Endometrium (tissue), 2 donors: ENCODE results near the gene DERL2.

ENCODE experiments used
- FAIRE-seq: peaks from 2 replicates; lab custom pipeline; 2012; peaks lifted over from hg19 to GRCh38; lab: Jason Lieb, UNC
- donor health status: control.
- donor health status: control.

DERL2 gene

GRCh38 chr17:5501685-5502084 lies 15.7 kb upstream of the DERL2 start:
- FAIRE-seq, result no peak

GRCh38 chr17:5500589-5501391 lies 14.8 kb upstream of the DERL2 start:
- no peak for FAIRE-seq

- no peak for FAIRE-seq
Observed at GRCh38 chr17:5500247-5500588, 14.2 kb upstream of the DERL2 start.

GRCh38 chr17:5499476-5500231 lies 13.7 kb upstream of the DERL2 start:
- no peak for FAIRE-seq

GRCh38 chr17:5492970-5493369 lies 7.0 kb upstream of the DERL2 start:
- no peak for FAIRE-seq

GRCh38 chr17:5488752-5489151 lies 2.8 kb upstream of the DERL2 start:
- no peak for FAIRE-seq

GRCh38 chr17:5486206-5487124 lies 487 bp upstream of the DERL2 start, which contains the start of gene MIS12:
TSS of gene MIS12 (plus strand) at chr17:5486566. CDS start at chr17:5488863, 2,297 bp downstream.
- FAIRE-seq, result peak; percentile 71

- FAIRE-seq, result no peak
Observed at GRCh38 chr17:5481451-5481850, 4.5 kb downstream of the DERL2 start.

GRCh38 chr17:5480962-5481361 lies 5.0 kb downstream of the DERL2 start:
- FAIRE-seq, result no peak

GRCh38 chr17:5478992-5479391 lies 7.0 kb downstream of the DERL2 start:
- no peak for FAIRE-seq

- no peak for FAIRE-seq
Observed at GRCh38 chr17:5473906-5474305, 12.1 kb downstream of the DERL2 start.

- FAIRE-seq, result no peak
Observed at GRCh38 chr17:5472511-5472910, 13.5 kb downstream of the DERL2 start.

GRCh38 chr17:5468075-5468473 lies 17.9 kb downstream of the DERL2 start:
- no peak for FAIRE-seq

GRCh38 chr17:5467416-5467815 lies 18.6 kb downstream of the DERL2 start:
- FAIRE-seq, result no peak

GRCh38 chr17:5466295-5466694 lies 19.7 kb downstream of the DERL2 start:
- FAIRE-seq, result no peak

- FAIRE-seq, result no peak
Observed at GRCh38 chr17:5464717-5465507, 21.1 kb downstream of the DERL2 start.

- FAIRE-seq, result no peak
Observed at GRCh38 chr17:5446786-5447185, 39.2 kb downstream of the DERL2 start.

GRCh38 chr17:5444209-5444608 lies 41.8 kb downstream of the DERL2 start:
- no peak for FAIRE-seq

- FAIRE-seq, result no peak
Observed at GRCh38 chr17:5443728-5444127, 42.2 kb downstream of the DERL2 start.

- FAIRE-seq, result no peak
Observed at GRCh38 chr17:5439446-5439764, 46.6 kb downstream of the DERL2 start.

GRCh38 chr17:5438716-5439445 lies 47.1 kb downstream of the DERL2 start, which contains the start of gene C1QBP:
TSS of gene C1QBP (minus strand) at chr17:5439155. CDS start at chr17:5439073, 82 bp downstream.
- no peak for FAIRE-seq
